Transverse colon (tissue), 4 donors: ENCODE measurements around the gene HDAC1. TPM values are rescaled to one million over a fixed set of nuclear protein-coding genes. Genes with fewer than 3 reads are reported as not detected.

Experiments
- DNase-seq: peaks from one replicate; pipeline ENCODE4 v3.0.0-alpha.2; 2019
- H3K27ac ChIP-seq, 4 donors: fragments of 200-600 bp; sonication (generic); 2 replicates each; pipeline ENCODE4 v1.5.1; 2016 to 2018; ENCODE audit warnings: inconsistent platforms in 4 of 4
- H3K27me3 ChIP-seq: fragments of 200-600 bp; sonication (generic); 2 replicates; pipeline ENCODE4 v1.5.1; 2017; ENCODE audit warnings: inconsistent platforms
- H3K36me3 ChIP-seq, 4 donors: fragments of 200-600 bp; sonication (generic); 2 replicates each; pipeline ENCODE4 v1.5.1; 2017 to 2019; ENCODE audit warnings: inconsistent platforms in 4 of 4
- H3K4me1 ChIP-seq, 4 donors: fragments of 200-600 bp; sonication (generic); 2 replicates each; pipeline ENCODE4 v1.5.1; 2017 to 2020; ENCODE audit warnings: inconsistent platforms in 4 of 4
- H3K4me3 ChIP-seq, 4 donors: fragments of 200-600 bp; sonication (generic); 1 replicate in 1 of 4; 2 replicates in 3 of 4; pipeline versions ENCODE4 v1.5.1 to v1.6.1; 2017 to 2019; ENCODE audit warnings: inconsistent platforms in 4 of 4
- H3K9me3 ChIP-seq, 2 donors: fragments of 200-600 bp; sonication (generic); 2 replicates each; pipeline ENCODE4 v1.5.1; 2017 to 2019; ENCODE audit warnings: inconsistent platforms in 2 of 2
- EP300 ChIP-seq: sonication (generic); formaldehyde crosslinking; IDR thresholded peaks from one replicate; pipeline ENCODE4 v1.6.1; 2017; ENCODE audit warnings: antibody characterized with exemption, low read depth
- POLR2A ChIP-seq: fragments of 450-650 bp; IDR thresholded peaks from one replicate; pipeline ENCODE4 v1.6.1; 2016; ENCODE audit warnings: antibody characterized with exemption, mild to moderate bottlenecking, moderate library complexity
- POLR2AphosphoS5 ChIP-seq, 3 donors: sonication (generic); formaldehyde crosslinking; IDR thresholded peaks; one replicate each; pipeline ENCODE4 v1.6.1; 2016; ENCODE audit warnings: antibody characterized with exemption in 3 of 3
- WGBS, 2 donors: methylation state at CpG; one replicate each; pipeline ENCODE4 v1.1.5; 2018; ENCODE audit warnings: low coverage in 1 of 2; 5-methylcytosine and 5-hydroxymethylcytosine counted together
- in situ Hi-C, 4 donors: fragments of 200-750 bp; cut with MboI; loops; one replicate each; pipeline versions ENCODE4 v1.15.0 to v1.15.1; 2017; ENCODE audit warnings: low sequenced_read_pairs in 3 of 4, low pct_ligation_motif_present in 1 of 4, low pct_unique_long_range_greater_than_20kb in 1 of 4
- intact Hi-C: fragments of 100-400 bp; cut with DNase I; formaldehyde crosslinking; loops from one replicate; pipeline ENCODE4 v1.15.1; 2023; ENCODE audit warnings: low total_unique reads
- total RNA-seq, 4 donors: library from RNA; depleted of rRNA; stranded (reverse); fragments of >200 nt; gene quantifications; one replicate each; pipeline ENCODE4 v1.1.0, GENCODE V29; 2016
- TF ChIP-seq, protein P1 (sequence below), 5 experiments: fragments of 200-600 bp in 3 of 5; fragments of 450-650 bp in 2 of 5; sonication (generic) in 3 of 5; IDR thresholded peaks; 1 replicate in 2 of 5; 2 replicates in 3 of 5; pipeline ENCODE4 v1.5.1; 2016 to 2017; ENCODE audit warnings: antibody characterized with exemption in 5 of 5, inconsistent platforms in 3 of 5, mild to moderate bottlenecking in 2 of 5, moderate library complexity in 1 of 5

HDAC1 gene
- total RNA-seq, 4 donors from 2014 or later = 85.2 to 218 (median 174) TPM

DNA sequence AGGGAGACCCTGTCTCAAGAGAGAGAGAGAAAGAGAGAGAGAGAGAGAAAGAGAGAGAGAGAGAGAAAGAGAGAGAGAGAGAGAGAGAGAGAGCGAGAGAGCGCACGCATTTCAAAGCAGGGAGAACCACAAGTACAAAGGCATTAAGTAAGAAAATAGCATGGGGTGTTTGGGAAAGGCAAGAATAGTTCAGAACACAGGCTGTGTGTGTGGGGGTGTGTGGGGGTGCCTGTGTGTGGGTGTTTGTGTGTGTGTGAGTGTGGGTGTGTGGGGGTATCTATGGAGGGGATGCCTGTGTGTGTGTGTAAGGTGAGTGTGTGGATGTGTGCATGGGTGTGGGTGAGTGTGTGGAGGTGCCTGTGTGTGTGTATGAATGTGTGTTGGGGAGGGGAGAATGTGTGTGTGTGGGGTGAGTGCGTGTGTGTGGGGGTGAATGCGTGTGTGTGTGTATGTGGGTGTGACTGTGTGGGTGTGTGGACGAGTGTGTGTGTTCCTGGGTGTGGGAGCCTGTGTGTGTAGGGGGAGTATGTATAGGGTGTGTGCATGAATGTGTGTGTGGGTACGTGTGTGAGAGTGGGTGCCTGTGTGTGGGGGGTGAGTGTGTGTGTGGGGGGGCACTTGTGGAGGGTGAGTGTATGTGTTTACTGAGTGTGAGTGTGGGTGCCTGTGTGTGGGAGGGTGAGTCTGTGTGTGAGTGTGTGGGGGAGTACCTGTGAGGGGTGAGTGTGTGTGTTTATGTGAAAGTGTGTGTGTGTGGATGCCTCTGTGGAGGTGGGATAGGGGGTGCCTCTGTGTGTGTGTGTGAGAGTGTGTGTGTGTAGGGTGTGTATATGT, 19.1 kb upstream of the HDAC1 start:
- in situ Hi-C loops = no loop called here
- H3K27me3 ChIP-seq = peaks cover 24% of the 10 kb centered on the region
- no peak overlapping the region for H3K4me3 ChIP-seq
- H3K27ac ChIP-seq = no peak overlapping the region
- H3K36me3 ChIP-seq = no peaks in the 10 kb centered on the region
- intact Hi-C loops = no loop called here
- no peak for TF ChIP-seq POLR2AphosphoS5 (IDR thresholded peaks at IDR 0.05)
- no peak for TF ChIP-seq POLR2A
- TF ChIP-seq, protein P1, sequence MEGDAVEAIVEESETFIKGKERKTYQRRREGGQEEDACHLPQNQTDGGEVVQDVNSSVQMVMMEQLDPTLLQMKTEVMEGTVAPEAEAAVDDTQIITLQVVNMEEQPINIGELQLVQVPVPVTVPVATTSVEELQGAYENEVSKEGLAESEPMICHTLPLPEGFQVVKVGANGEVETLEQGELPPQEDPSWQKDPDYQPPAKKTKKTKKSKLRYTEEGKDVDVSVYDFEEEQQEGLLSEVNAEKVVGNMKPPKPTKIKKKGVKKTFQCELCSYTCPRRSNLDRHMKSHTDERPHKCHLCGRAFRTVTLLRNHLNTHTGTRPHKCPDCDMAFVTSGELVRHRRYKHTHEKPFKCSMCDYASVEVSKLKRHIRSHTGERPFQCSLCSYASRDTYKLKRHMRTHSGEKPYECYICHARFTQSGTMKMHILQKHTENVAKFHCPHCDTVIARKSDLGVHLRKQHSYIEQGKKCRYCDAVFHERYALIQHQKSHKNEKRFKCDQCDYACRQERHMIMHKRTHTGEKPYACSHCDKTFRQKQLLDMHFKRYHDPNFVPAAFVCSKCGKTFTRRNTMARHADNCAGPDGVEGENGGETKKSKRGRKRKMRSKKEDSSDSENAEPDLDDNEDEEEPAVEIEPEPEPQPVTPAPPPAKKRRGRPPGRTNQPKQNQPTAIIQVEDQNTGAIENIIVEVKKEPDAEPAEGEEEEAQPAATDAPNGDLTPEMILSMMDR (IDR thresholded peaks at IDR 0.05) = no peak
- no peak for TF ChIP-seq EP300
- no peak for DNase-seq
- H3K9me3 ChIP-seq = no peaks in the 10 kb centered on the region
- H3K4me1 ChIP-seq = peaks cover 0 to 7% (median 0%) of the 10 kb centered on the region in 4 donors
- 66 to 74% methylated on average over 2 to 7 of the region's 7 CpGs for WGBS, 2 donors

DNA sequence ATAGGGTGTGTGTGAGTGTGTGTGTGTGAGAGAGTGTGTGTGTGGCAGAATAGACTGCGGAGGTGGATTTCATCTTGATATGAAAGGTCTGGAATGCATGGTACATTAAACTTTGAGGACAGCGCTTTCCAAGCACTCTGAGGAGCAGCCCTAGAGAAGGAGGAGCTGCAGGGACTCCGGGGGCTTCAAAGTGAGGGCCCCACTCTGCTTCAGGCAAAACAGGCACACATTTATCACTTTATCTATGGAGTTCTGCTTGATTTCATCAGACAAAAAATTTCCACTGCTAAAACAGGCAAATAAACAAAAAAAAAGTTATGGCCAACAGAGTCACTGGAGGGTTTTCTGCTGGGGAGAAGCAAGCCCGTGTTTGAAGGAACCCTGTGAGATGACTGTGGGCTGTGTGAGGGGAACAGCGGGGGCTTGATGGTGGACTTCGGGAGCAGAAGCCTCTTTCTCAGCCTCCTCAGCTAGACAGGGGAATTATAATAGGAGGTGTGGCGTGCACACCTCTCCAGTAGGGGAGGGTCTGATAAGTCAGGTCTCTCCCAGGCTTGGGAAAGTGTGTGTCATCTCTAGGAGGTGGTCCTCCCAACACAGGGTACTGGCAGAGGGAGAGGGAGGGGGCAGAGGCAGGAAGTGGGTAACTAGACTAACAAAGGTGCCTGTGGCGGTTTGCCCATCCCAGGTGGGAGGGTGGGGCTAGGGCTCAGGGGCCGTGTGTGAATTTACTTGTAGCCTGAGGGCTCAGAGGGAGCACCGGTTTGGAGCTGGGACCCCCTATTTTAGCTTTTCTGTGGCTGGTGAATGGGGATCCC, 18.3 kb upstream of the HDAC1 start:
- H3K36me3 ChIP-seq = no peaks in the 10 kb centered on the region

DNA sequence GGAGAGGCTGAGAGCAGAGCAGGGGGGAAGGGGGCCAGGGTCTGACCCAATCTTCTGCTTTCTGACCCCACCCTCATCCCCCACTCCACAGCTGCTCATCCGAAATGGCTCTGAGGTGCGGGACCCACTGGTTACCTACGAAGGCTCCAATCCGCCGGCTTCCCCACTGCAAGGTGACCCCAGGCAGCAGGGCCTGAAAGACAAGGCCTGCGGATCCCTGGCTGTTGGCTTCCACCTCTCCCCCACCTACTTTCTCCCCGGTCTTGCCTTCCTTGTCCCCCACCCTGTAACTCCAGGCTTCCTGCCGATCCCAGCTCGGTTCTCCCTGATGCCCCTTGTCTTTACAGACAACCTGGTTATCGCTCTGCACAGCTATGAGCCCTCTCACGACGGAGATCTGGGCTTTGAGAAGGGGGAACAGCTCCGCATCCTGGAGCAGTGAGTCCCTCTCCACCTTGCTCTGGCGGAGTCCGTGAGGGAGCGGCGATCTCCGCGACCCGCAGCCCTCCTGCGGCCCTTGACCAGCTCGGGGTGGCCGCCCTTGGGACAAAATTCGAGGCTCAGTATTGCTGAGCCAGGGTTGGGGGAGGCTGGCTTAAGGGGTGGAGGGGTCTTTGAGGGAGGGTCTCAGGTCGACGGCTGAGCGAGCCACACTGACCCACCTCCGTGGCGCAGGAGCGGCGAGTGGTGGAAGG, 17.1 kb upstream of the HDAC1 start:
- TF ChIP-seq POLR2A (no peak), EP300 (no peak), POLR2AphosphoS5 (IDR thresholded peaks at IDR 0.05) (no peak)
- TF ChIP-seq, protein P1 (IDR thresholded peaks at IDR 0.05) = no peak
- in situ Hi-C loops = no loop called here
- Histone ChIP-seq H3K27ac (no peak overlapping the region), H3K9me3 (no peaks in the 10 kb centered on the region), H3K4me1 (peaks cover 0 to 7% (median 0%) of the 10 kb centered on the region in 4 donors), H3K4me3 (no peak overlapping the region), H3K27me3 (peaks cover 24% of the 10 kb centered on the region), H3K36me3 (no peaks in the 10 kb centered on the region)
- no peak for DNase-seq
- 88% methylated on average over 31 of the region's 31 CpGs; no CpG with 5 or more reads in 1 of the 2 donors for WGBS, 2 donors
- intact Hi-C loops = no loop called here

More for the DNA sequence above, 18.3 kb upstream of the HDAC1 start:
- no peak overlapping the region for H3K27ac ChIP-seq
- no peaks in the 10 kb centered on the region for H3K9me3 ChIP-seq
- no peak overlapping the region for H3K4me3 ChIP-seq
- in situ Hi-C loops (no loop called here), intact Hi-C loops (no loop called here)
- TF ChIP-seq, protein P1 (IDR thresholded peaks at IDR 0.05) = peak in 1 of 5 experiments; percentile 14
- TF ChIP-seq EP300 (no peak), POLR2A (no peak), POLR2AphosphoS5 (IDR thresholded peaks at IDR 0.05) (no peak)
- WGBS, 2 donors = 25 to 35% methylated on average over 4 to 10 of the region's 10 CpGs
- peak; percentile 51 for DNase-seq
- peaks cover 24% of the 10 kb centered on the region for H3K27me3 ChIP-seq
- H3K4me1 ChIP-seq = peaks cover 0 to 7% (median 0%) of the 10 kb centered on the region in 4 donors
